ENCODE measurements around the gene MED13L.
A peak's percentile ranks its signal among the peaks of the same experiment; 100 is the strongest.

Gene MED13L

GRCh38 chr12:115920395-115921183 lies 356.9 kb downstream of the MED13L start:
- no peak for TF ChIP-seq CTCF (IDR thresholded peaks at IDR 0.05; ENCODE audit: low read length, missing control alignments)
- no peak overlapping the region for H3K4me3 ChIP-seq (replicated peaks; ENCODE audit: low read depth, low read length)
- DNase-seq (ENCODE audit: low read depth), result peak; percentile 8

- no peak for DNase-seq (ENCODE audit: low read depth)
- H3K4me3 ChIP-seq (replicated peaks; ENCODE audit: low read depth, low read length), result no peak overlapping the region
- no peak for TF ChIP-seq CTCF (IDR thresholded peaks at IDR 0.05; ENCODE audit: low read length, missing control alignments)
These were observed 358.7 kb downstream of the MED13L start for GRCh38 chr12:115918763-115919162.

- H3K4me3 ChIP-seq (replicated peaks; ENCODE audit: low read depth, low read length), result no peak overlapping the region
- DNase-seq (ENCODE audit: low read depth), result peak; percentile 15
- peak; percentile 70 for TF ChIP-seq CTCF (IDR thresholded peaks at IDR 0.05; ENCODE audit: low read length, missing control alignments)
These were observed 360.4 kb downstream of the MED13L start for GRCh38 chr12:115916910-115917668.

- DNase-seq (ENCODE audit: low read depth), result no peak
- TF ChIP-seq CTCF (IDR thresholded peaks at IDR 0.05; ENCODE audit: low read length, missing control alignments), result no peak
- H3K4me3 ChIP-seq (replicated peaks; ENCODE audit: low read depth, low read length), result no peak overlapping the region
These were observed 363.4 kb downstream of the MED13L start for GRCh38 chr12:115914122-115914521.

- TF ChIP-seq CTCF (IDR thresholded peaks at IDR 0.05; ENCODE audit: low read length, missing control alignments), result no peak
- no peak for DNase-seq (ENCODE audit: low read depth)
- H3K4me3 ChIP-seq (replicated peaks; ENCODE audit: low read depth, low read length), result no peak overlapping the region
These were observed 365.1 kb downstream of the MED13L start for GRCh38 chr12:115912440-115912839.

- H3K4me3 ChIP-seq (replicated peaks; ENCODE audit: low read depth, low read length), result no peak overlapping the region
- no peak for TF ChIP-seq CTCF (IDR thresholded peaks at IDR 0.05; ENCODE audit: low read length, missing control alignments)
- no peak for DNase-seq (ENCODE audit: low read depth)
These were observed 366.1 kb downstream of the MED13L start for GRCh38 chr12:115911360-115911759.
